CD4-positive, CD25-positive, alpha-beta regulatory T cell (primary cell): ENCODE data around the gene ATAD3A. TPM values are rescaled to one million over a fixed set of nuclear protein-coding genes. Genes with fewer than 3 reads are reported as not detected.
"Not testable (repeated sequence)": the region's sequence is repeated elsewhere in the genome, so short reads cannot be mapped to it uniquely, and the experiment has no call there.

Source experiments
- ATAC-seq, 2 donors: fragments of 150-1000 bp; cut with Tn5 transposase; one replicate each; pipeline ENCODE4 v1.10.0; 2021; ENCODE audit warnings: low read depth in 2 of 2, moderate number of reproducible peaks in 2 of 2, moderate library complexity in 1 of 2
- DNase-seq, 3 donors: peaks; one replicate each; pipeline versions ENCODE4 v3.0.0 to v3.0.0-alpha.2; 2012 to 2022; ENCODE audit warnings: mixed read lengths in 1 of 3
- H3K27ac ChIP-seq: one replicate; pipeline ENCODE4 v1.7.0; 2013; ENCODE audit warnings: mild to moderate bottlenecking, low read length; ENCODE audit not compliant: insufficient read depth, poor library complexity, severe bottlenecking
- H3K27me3 ChIP-seq: one replicate; pipeline ENCODE4 v1.7.0; 2013; ENCODE audit warnings: low read length; ENCODE audit not compliant: control insufficient read depth, insufficient read depth
- H3K36me3 ChIP-seq: one replicate; pipeline ENCODE4 v1.7.0; 2013; ENCODE audit warnings: mild to moderate bottlenecking, low read length, moderate library complexity; ENCODE audit not compliant: control insufficient read depth, insufficient read depth
- H3K4me1 ChIP-seq: 2 replicates; pipeline ENCODE4 v1.7.0; 2013; ENCODE audit warnings: mild to moderate bottlenecking, low read length; ENCODE audit not compliant: insufficient read depth, control insufficient read depth, poor library complexity, severe bottlenecking
- H3K4me3 ChIP-seq: one replicate; pipeline ENCODE4 v1.7.0; 2013; ENCODE audit warnings: low read depth, mild to moderate bottlenecking, low read length, moderate library complexity
- H3K9me3 ChIP-seq, 2 experiments: 1 replicate in 1 of 2; 2 replicates in 1 of 2; pipeline ENCODE4 v1.7.0; 2013; ENCODE audit warnings: low read length in 2 of 2, mild to moderate bottlenecking in 1 of 2, moderate library complexity in 1 of 2; ENCODE audit not compliant: control insufficient read depth in 2 of 2
- H3K27ac Mint-ChIP-seq, 3 donors: one replicate each; pipeline ENCODE4 v1.8.0; 2020 to 2022; ENCODE audit warnings: mild to moderate bottlenecking in 3 of 3, mixed read lengths in 3 of 3, moderate library complexity in 2 of 3
- H3K27me3 Mint-ChIP-seq: one replicate; pipeline ENCODE4 v1.8.0; 2022; ENCODE audit warnings: mild to moderate bottlenecking, mixed read lengths
- H3K36me3 Mint-ChIP-seq: one replicate; pipeline ENCODE4 v1.8.0; 2020; ENCODE audit warnings: mixed read lengths
- H3K4me1 Mint-ChIP-seq, 4 donors: one replicate each; pipeline ENCODE4 v1.8.0; 2020 to 2022; ENCODE audit warnings: mixed read lengths in 4 of 4, mild to moderate bottlenecking in 1 of 4
- H3K4me3 Mint-ChIP-seq, 4 donors: one replicate each; pipeline ENCODE4 v1.8.0; 2020 to 2022; ENCODE audit warnings: mild to moderate bottlenecking in 4 of 4, mixed read lengths in 4 of 4, moderate library complexity in 3 of 4
- H3K9me3 Mint-ChIP-seq, 7 donors: one replicate each; pipeline ENCODE4 v1.8.0; 2020 to 2022; ENCODE audit warnings: mixed read lengths in 7 of 7, mild to moderate bottlenecking in 3 of 7, moderate library complexity in 2 of 7
- polyA plus RNA-seq, 4 donors: library from polyadenylated mRNA; unstranded; fragments of 300-500 nt; fragmentation: Illumina TruSeq; gene quantifications; one replicate each; pipeline ENCODE4 v1.2.3, GENCODE V29; 2021
- total RNA-seq: library from RNA; stranded (reverse); gene quantifications from one replicate; pipeline ENCODE4 v1.2.3, GENCODE V29; 2022

The ATAD3A gene
- total and polyA plus RNA-seq, 5 donors from 2014 or later, result 6.2 to 20.0 (median 7.5) TPM

DNA sequence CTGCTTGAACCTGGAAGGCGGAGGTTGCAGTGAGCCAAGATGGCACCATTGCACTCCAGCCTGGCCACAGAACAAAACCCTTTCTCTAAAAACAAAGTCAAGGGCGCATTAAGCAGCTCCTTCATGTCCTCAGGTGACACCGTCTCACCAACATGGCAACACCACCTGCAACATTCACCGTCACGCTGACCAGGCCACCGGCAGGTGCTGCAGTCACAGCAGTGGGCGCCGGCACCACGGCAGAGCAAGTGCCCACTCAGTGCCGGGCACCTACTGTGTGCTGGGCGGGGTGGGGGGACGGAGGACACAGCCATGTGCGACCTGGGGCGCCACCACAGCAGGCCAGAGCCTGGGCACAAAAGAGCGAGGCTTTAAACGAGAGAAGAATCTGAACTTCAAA lies 28.2 kb upstream of the ATAD3A start:
- no peaks in the 10 kb centered on the region for H3K9me3 ChIP-seq
- Mint-ChIP-seq H3K4me3 (no peak overlapping the region), H3K27ac (peak overlapping the region in 1 of 3 donors; percentile 15), H3K36me3 (peaks cover 6% of the 10 kb centered on the region), H3K27me3 (no peaks in the 10 kb centered on the region), H3K9me3 (no peaks in the 10 kb centered on the region), H3K4me1 (peaks cover 0 to 3% (median under 1%) of the 10 kb centered on the region in 4 donors)
- no peaks in the 10 kb centered on the region for H3K4me1 ChIP-seq
- ATAC-seq (no peak), DNase-seq (no peak)
- H3K27me3 ChIP-seq, result no peaks in the 10 kb centered on the region
- peaks cover 22% of the 10 kb centered on the region for H3K36me3 ChIP-seq
- H3K4me3 ChIP-seq, result no peak overlapping the region
- H3K27ac ChIP-seq, result no peak overlapping the region

DNA sequence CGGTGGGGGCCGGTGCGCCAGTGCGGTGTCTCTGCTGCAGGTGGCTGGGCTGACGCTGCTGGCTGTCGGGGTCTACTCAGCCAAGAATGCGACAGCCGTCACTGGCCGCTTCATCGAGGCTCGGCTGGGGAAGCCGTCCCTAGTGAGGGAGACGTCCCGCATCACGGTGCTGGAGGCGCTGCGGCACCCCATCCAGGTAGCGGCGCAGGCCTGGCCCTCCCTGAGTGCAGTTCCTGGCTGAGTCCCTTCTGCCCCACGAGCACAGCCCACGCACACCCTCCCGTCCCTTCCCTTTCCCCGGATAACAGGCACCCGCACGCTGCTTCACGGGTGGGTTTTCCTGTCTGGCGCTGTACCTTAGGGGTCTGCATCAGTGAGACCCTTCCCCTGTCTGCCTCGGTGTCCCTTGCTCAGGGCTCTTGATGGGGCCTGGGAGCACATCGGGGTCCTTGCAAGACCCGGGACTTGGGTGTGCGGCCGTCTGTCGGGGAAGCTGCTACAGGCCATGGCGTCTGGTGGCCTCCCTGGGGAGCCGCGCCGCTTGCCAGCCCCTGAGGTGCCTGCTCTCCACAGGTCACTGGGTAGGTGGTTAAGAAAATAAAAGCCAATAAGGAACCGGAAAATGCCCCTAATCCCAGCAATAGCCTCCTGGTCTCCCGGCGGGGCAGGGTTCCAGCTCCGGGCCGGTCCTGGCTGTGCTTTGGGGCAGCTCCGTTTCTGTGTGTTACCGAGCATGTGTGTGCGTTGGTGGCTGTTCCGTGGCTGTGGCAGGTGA lies 26.8 kb upstream of the ATAD3A start:
- not testable (repeated sequence) for H3K27me3 Mint-ChIP-seq

DNA sequence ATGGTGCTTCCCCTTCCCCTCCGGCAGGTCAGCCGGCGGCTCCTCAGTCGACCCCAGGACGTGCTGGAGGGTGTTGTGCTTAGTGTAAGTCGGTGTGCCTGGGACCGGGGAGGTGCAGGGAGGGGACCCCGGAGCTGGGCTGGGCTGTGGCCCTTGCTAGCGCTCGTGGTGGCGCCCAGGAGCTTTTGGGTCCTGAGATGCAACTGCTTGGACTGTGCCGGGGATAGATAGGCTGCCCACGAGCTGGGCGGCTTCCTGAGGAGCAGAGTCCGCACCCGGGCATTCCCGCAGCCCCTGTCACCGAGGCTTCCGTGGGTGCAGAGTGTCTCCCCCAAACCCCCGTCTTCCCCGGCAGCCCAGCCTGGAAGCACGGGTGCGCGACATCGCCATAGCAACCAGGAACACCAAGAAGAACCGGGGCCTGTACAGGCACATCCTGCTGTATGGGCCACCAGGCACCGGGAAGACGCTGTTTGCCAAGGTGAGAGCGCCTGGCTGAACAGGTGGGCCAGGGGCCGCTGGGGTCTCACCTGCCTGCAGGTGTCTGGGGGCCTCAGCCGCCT lies 26.1 kb upstream of the ATAD3A start:
- DNase-seq, H3K27ac ChIP-seq, H3K27me3 Mint-ChIP-seq, H3K4me3 Mint-ChIP-seq, H3K4me1 ChIP-seq, H3K4me1 Mint-ChIP-seq, H3K4me3 ChIP-seq, ATAC-seq, H3K36me3 Mint-ChIP-seq, H3K27me3 ChIP-seq, H3K9me3 ChIP-seq, H3K27ac Mint-ChIP-seq, H3K9me3 Mint-ChIP-seq: not testable (repeated sequence)
- peaks cover 23% of the 10 kb centered on the region for H3K36me3 ChIP-seq

More for the DNA sequence above, 26.8 kb upstream of the ATAD3A start:
- H3K4me3 ChIP-seq, H3K4me1 ChIP-seq, H3K27me3 ChIP-seq, H3K9me3 ChIP-seq, H3K9me3 Mint-ChIP-seq, H3K27ac ChIP-seq, H3K36me3 Mint-ChIP-seq, H3K27ac Mint-ChIP-seq, H3K4me1 Mint-ChIP-seq, DNase-seq, ATAC-seq, H3K4me3 Mint-ChIP-seq: not testable (repeated sequence)
- peaks cover 22% of the 10 kb centered on the region for H3K36me3 ChIP-seq

DNA sequence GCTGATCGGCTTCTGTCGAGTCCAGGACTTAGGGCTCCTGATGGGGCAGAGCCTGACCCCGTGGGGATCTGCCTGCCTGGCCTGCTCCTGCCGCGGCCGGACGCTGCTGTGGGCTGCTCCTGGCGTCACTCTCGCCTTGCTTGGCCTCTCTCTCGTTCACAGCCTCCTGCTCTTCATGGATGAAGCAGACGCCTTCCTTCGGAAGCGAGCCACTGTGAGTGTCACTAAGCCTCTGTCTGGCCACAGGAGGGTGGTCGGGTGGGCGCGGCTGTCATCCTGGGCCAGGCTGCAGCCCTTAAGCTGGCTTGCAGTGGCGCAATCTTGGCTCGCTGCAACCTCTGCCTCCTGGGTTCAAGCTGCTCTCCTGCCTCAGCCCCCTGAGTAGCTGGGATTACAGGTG lies 24.3 kb upstream of the ATAD3A start:
- Histone ChIP-seq H3K9me3 (peaks cover 0 to 1% of the 10 kb centered on the region in 2 experiments), H3K27ac (no peak overlapping the region), H3K36me3 (peaks cover 31% of the 10 kb centered on the region), H3K4me1 (no peaks in the 10 kb centered on the region), H3K27me3 (no peaks in the 10 kb centered on the region), H3K4me3 (no peak overlapping the region)
- Mint-ChIP-seq H3K27me3 (no peaks in the 10 kb centered on the region), H3K4me1 (no peaks in the 10 kb centered on the region), H3K9me3 (peaks cover 0 to 2% (median 0%) of the 10 kb centered on the region in 7 donors), H3K4me3 (no peak overlapping the region), H3K27ac (peak overlapping the region in 1 of 3 donors; percentile 60), H3K36me3 (peaks cover 7% of the 10 kb centered on the region)
- DNase-seq (no peak), ATAC-seq (no peak)

DNA sequence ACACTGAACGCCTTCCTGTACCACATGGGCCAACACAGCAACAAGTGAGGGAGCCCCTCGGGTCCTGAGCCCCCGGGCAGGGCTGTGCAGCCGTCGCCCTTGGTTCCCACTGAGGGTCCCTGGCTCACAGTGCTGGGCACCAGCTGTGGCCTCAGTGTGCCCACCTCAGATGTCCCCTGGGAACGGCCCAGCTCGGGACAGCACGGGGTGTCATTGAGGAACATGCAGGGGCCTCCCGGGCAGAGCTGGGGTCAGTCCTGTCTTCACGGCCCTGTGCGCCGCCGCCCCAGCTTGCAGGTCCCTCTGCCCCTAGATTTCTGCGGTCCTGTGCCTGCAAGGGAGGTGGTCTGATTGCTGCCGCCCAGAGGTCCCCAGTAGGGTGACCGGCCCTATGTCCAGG lies 22.7 kb upstream of the ATAD3A start:
- peaks cover 0 to 10% (median 6%) of the 10 kb centered on the region in 7 donors for H3K9me3 Mint-ChIP-seq
- H3K4me3 ChIP-seq, result no peak overlapping the region
- H3K27ac ChIP-seq, result no peak overlapping the region
- ATAC-seq (no peak), DNase-seq (no peak)
- H3K27me3 ChIP-seq, result no peaks in the 10 kb centered on the region
- no peaks in the 10 kb centered on the region for H3K4me1 ChIP-seq
- H3K27me3 Mint-ChIP-seq, result no peaks in the 10 kb centered on the region
- no peak overlapping the region for H3K4me3 Mint-ChIP-seq
- peaks cover 0 to 13% of the 10 kb centered on the region in 2 experiments for H3K9me3 ChIP-seq
- peaks cover 17% of the 10 kb centered on the region for H3K36me3 Mint-ChIP-seq
- peaks cover 32% of the 10 kb centered on the region for H3K36me3 ChIP-seq
- H3K27ac Mint-ChIP-seq, result no peak overlapping the region
- no peaks in the 10 kb centered on the region for H3K4me1 Mint-ChIP-seq

DNA sequence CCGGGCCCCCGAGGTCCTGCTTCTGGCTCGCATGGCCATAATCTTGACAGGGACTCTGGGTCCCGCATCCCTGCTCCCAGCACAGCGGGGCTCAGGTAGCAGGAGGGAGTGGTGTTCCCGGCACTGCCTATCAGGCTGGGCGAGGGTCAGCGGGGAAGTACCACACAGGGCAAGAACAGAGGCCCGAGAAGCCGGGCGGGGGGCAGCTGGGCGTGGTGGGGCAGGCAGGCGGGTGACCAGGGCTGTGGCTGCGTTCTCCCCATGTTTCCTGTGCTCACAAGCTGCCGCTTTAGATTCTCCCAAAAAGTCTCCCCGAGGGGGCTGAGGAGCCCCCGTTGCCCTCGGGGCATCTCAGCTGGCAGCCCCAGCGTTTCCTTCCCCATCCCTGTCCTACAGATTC lies 22.1 kb upstream of the ATAD3A start:
- Mint-ChIP-seq H3K27me3 (no peaks in the 10 kb centered on the region), H3K4me3 (no peak overlapping the region), H3K4me1 (no peaks in the 10 kb centered on the region), H3K36me3 (peaks cover 17% of the 10 kb centered on the region), H3K9me3 (peaks cover 0 to 10% (median 6%) of the 10 kb centered on the region in 7 donors), H3K27ac (no peak overlapping the region)
- no peak overlapping the region for H3K4me3 ChIP-seq
- no peaks in the 10 kb centered on the region for H3K4me1 ChIP-seq
- DNase-seq, result no peak
- H3K36me3 ChIP-seq, result peaks cover 32% of the 10 kb centered on the region
- no peak overlapping the region for H3K27ac ChIP-seq
- H3K27me3 ChIP-seq, result no peaks in the 10 kb centered on the region
- ATAC-seq, result no peak
- peaks cover 0 to 13% of the 10 kb centered on the region in 2 experiments for H3K9me3 ChIP-seq

DNA sequence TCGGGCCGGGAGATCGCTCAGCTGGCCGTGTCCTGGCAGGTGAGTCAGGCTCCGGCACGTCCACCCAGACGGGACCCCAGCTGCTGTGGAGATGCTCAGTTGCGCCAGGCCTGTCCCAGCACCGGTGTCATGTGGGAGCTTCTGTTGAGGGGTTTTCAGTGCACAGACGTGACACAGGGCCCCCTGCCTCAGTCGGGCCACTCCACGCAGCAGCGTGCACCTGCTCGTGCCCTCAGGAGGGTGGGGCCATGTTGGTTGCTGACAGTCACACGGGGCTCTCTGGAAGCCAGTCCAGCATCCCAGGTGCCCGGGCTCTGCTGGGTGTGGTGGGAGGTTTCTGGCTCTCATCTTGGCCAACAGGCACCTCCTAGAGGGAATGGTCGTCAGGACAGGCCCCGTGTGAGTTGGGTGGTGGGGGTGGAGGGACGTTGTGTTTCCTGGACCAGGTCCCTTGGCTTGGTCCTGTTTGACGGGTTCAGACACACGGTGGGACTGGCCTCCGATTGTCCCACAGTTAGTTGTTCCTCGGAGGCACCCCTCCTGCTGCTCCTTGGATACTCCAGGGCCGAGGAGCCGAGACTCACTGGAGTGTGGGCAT lies 21.2 kb upstream of the ATAD3A start:
- DNase-seq (no peak), ATAC-seq (no peak)
- Histone ChIP-seq H3K4me1 (no peaks in the 10 kb centered on the region), H3K36me3 (peaks cover 32% of the 10 kb centered on the region), H3K9me3 (peaks cover 0 to 13% of the 10 kb centered on the region in 2 experiments), H3K27me3 (no peaks in the 10 kb centered on the region), H3K27ac (no peak overlapping the region), H3K4me3 (no peak overlapping the region)
- Mint-ChIP-seq H3K4me3 (no peak overlapping the region), H3K9me3 (peaks cover 0 to 10% (median 6%) of the 10 kb centered on the region in 7 donors), H3K4me1 (no peaks in the 10 kb centered on the region), H3K36me3 (peaks cover 17% of the 10 kb centered on the region), H3K27ac (no peak overlapping the region), H3K27me3 (no peaks in the 10 kb centered on the region)
